ENCODE results near the gene FOXF2. TPM values are rescaled to one million over a fixed set of nuclear protein-coding genes. Genes with fewer than 3 reads are reported as not detected.

Gene FOXF2
- total RNA-seq, 1 experiment from 2014 or later: not detected

DNA sequence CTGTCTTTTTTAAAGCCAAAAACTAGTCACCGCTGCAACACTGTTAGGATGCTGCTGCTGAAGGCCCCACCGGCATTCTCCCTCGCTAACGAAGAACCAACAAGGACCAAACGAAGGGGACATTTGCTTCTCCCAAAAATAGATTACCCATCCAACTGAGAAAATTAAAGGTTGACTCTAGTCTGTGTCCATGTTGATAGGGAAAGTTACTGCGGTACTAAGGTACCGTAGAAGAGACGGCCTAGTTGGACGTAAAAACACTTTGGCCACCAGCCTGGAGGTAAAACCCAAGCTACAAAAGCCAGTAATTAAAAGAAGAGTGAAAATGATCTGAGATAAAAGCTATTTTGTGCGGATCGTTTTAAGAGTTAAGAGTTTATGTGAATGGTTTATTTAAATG, 11.8 kb upstream of the FOXF2 start:
- intact Hi-C loops (cut with micrococcal nuclease): no loop called here
- no peaks in the 10 kb centered on the region for H3K79me2 ChIP-seq (ENCODE audit: low read length)
- POLR2A ChIA-PET (ENCODE audit: unreplicated experiment): no interaction called here
- CTCF ChIA-PET: no interaction called here
- H2AFZ ChIP-seq (ENCODE audit: low read length): no peak overlapping the region
- no peaks in the 10 kb centered on the region for H3K9me2 ChIP-seq (replicated peaks; ENCODE audit: low read length)
- DNase-seq (no peak), ATAC-seq (no peak)
- no peak overlapping the region for H3K27ac ChIP-seq (ENCODE audit: low read length)
- H3K36me3 ChIP-seq (ENCODE audit: low read depth, low read length): no peaks in the 10 kb centered on the region
- H3K4me3 ChIP-seq (ENCODE audit: low read length): no peak overlapping the region
- no peak overlapping the region for H3K4me2 ChIP-seq (ENCODE audit: low read length)
- no peaks in the 10 kb centered on the region for H3F3A ChIP-seq (ENCODE audit: low read length, unreplicated experiment)
- H3K9ac ChIP-seq (ENCODE audit: low read length): no peak overlapping the region
- BruUV-seq (replicated peaks): no TSS peak
- no peaks in the 10 kb centered on the region for H3K4me1 ChIP-seq (ENCODE audit: insufficient read depth, low read length)
- no peaks in the 10 kb centered on the region for H4K20me1 ChIP-seq (ENCODE audit: low read length)
- peaks cover 91% of the 10 kb centered on the region for H3K27me3 ChIP-seq (ENCODE audit: low read length)
- no peaks in the 10 kb centered on the region for H3K9me3 ChIP-seq (ENCODE audit: low read length)
- TF ChIP-seq, protein P1, sequence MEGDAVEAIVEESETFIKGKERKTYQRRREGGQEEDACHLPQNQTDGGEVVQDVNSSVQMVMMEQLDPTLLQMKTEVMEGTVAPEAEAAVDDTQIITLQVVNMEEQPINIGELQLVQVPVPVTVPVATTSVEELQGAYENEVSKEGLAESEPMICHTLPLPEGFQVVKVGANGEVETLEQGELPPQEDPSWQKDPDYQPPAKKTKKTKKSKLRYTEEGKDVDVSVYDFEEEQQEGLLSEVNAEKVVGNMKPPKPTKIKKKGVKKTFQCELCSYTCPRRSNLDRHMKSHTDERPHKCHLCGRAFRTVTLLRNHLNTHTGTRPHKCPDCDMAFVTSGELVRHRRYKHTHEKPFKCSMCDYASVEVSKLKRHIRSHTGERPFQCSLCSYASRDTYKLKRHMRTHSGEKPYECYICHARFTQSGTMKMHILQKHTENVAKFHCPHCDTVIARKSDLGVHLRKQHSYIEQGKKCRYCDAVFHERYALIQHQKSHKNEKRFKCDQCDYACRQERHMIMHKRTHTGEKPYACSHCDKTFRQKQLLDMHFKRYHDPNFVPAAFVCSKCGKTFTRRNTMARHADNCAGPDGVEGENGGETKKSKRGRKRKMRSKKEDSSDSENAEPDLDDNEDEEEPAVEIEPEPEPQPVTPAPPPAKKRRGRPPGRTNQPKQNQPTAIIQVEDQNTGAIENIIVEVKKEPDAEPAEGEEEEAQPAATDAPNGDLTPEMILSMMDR (conservative IDR thresholded peaks at IDR 0.05; ENCODE audit: low read depth, low read length): no peak
- TF ChIP-seq EZH2phosphoT487 (IDR thresholded peaks at IDR 0.05; ENCODE audit: borderline replicate concordance, low read length) (no peak), EZH2 (IDR thresholded peaks at IDR 0.05; ENCODE audit: low read length, unreplicated experiment) (no peak)

DNA sequence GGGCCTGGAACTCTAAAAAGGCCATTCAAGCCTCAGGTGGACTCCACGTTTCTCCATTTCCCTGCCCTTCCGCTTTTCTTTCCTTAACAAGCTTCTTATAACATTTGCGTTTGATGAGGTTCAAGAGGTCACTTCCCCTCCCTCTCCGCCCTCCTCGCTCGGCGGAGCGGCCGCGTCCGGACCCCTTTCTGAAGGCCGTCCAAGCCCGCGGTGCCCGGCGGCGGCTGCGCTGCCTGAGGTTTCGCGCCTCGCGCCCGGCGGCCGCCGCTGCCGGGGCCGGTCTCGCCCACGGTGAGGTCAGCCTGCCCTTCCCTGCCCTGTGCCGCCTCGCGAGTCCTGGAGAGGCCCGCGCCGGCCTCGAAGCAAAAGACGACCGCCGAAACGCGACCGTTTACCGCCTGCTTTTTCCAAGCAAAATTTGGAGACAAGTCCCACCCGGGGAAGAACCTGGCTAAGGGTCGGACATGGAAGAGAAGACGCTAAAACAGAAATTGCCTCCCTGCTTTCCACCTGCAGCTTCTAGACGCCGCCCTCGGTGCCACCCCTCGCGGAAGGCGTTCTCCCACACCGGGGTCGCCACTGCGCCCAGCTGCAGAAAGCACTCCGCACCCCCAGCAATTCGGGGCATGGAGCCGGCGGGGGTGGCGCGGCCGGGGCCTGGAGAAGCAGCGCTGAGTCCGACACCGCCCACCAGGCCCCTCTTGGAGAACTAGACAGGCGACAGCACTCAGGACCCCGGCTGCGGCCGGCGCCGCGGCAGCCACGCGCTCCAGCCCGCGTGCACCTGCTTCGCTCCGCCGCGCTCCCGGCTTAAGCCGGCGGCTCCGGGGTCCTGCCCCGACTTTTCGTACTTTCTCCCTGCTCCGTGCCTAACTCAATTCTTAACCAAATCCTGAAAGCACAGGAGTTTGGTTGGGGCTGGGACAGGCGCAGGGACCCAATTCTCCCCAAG, 11.0 kb upstream of the FOXF2 start:
- Histone ChIP-seq H3K79me2 (ENCODE audit: low read length) (no peaks in the 10 kb centered on the region), H3F3A (ENCODE audit: low read length, unreplicated experiment) (no peaks in the 10 kb centered on the region), H3K9me3 (ENCODE audit: low read length) (no peaks in the 10 kb centered on the region), H3K36me3 (ENCODE audit: low read depth, low read length) (no peaks in the 10 kb centered on the region), H3K4me3 (ENCODE audit: low read length) (no peak overlapping the region), H2AFZ (ENCODE audit: low read length) (no peak overlapping the region), H3K9me2 (replicated peaks; ENCODE audit: low read length) (no peaks in the 10 kb centered on the region), H4K20me1 (ENCODE audit: low read length) (no peaks in the 10 kb centered on the region), H3K9ac (ENCODE audit: low read length) (no peak overlapping the region), H3K27ac (ENCODE audit: low read length) (no peak overlapping the region), H3K4me1 (ENCODE audit: insufficient read depth, low read length) (no peaks in the 10 kb centered on the region), H3K27me3 (ENCODE audit: low read length) (peaks cover 91% of the 10 kb centered on the region), H3K4me2 (ENCODE audit: low read length) (no peak overlapping the region)
- BruUV-seq (replicated peaks): no TSS peak
- ChIA-PET CTCF (no interaction called here), POLR2A (ENCODE audit: unreplicated experiment) (no interaction called here)
- intact Hi-C loops (cut with micrococcal nuclease): no loop called here
- no peak for DNase-seq
- ATAC-seq: no peak
- TF ChIP-seq, protein P1 (conservative IDR thresholded peaks at IDR 0.05; ENCODE audit: low read depth, low read length): no peak
- TF ChIP-seq EZH2 (IDR thresholded peaks at IDR 0.05; ENCODE audit: low read length, unreplicated experiment): no peak
